IMR-90 (cell line): ENCODE data around the gene PDCD1. TPM values are rescaled to one million over a fixed set of nuclear protein-coding genes. Genes with fewer than 3 reads are reported as not detected.

Source experiments
- ATAC-seq: fragments of 200-7000 bp; cut with Tn5 transposase; 2 replicates; pipeline ENCODE4 v1.9.1; 2020; ENCODE audit warnings: low read depth, mild to moderate bottlenecking, moderate library complexity
- BruUV-seq: library from RNA; stranded (reverse); fragments of 400-500 nt; replicated peaks from 2 replicates; lab custom pipeline; 2021; lab: Mats Ljungman, UMichigan
- CTCF ChIA-PET: fragments of 300-600 bp; formaldehyde crosslinking; extraction: SDS; loops from one replicate; lab custom pipeline; 2021; ENCODE audit warnings: antibody characterized with exemption; lab: Yijun Ruan, JAX
- POLR2A ChIA-PET: fragments of 300-600 bp; sonication (Branson Sonifier 250); formaldehyde crosslinking; loops from one replicate; lab custom pipeline; 2022; ENCODE audit warnings: antibody characterized with exemption; ENCODE audit not compliant: unreplicated experiment; lab: Charles Lee
- DNase-seq: peaks from one replicate; pipeline ENCODE4 v3.0.0; 2013
- H2AFZ ChIP-seq: replicated peaks from 2 replicates; pipeline ENCODE3; 2013; ENCODE audit warnings: low read length, mild to moderate bottlenecking; ENCODE audit not compliant: poor library complexity
- H2AK5ac ChIP-seq: 2 replicates; pipeline ENCODE4 v1.6.1; 2013; ENCODE audit warnings: low read depth, low read length, inconsistent platforms
- H2AK9ac ChIP-seq: replicated peaks from 2 replicates; pipeline ENCODE3; 2013; ENCODE audit warnings: mild to moderate bottlenecking, low read depth, low read length, moderate library complexity; ENCODE audit not compliant: poor library complexity
- H2BK120ac ChIP-seq: 2 replicates; pipeline ENCODE4 v1.6.1; 2013; ENCODE audit warnings: low read depth, low read length, inconsistent platforms
- H2BK15ac ChIP-seq: 3 replicates; pipeline ENCODE4 v1.6.1; 2013; ENCODE audit warnings: low read depth, low read length, inconsistent platforms
- H2BK20ac ChIP-seq: 2 replicates; pipeline ENCODE4 v1.6.1; 2013; ENCODE audit warnings: low read depth, mild to moderate bottlenecking, inconsistent platforms, low read length, moderate library complexity
- H2BK5ac ChIP-seq: 2 replicates; pipeline ENCODE4 v1.6.1; 2013; ENCODE audit warnings: mild to moderate bottlenecking, low read depth, low read length, inconsistent platforms; ENCODE audit not compliant: poor library complexity, severe bottlenecking
- H3K14ac ChIP-seq: replicated peaks from 2 replicates; pipeline ENCODE4 v1.6.1; 2013; ENCODE audit warnings: low read depth, low read length, inconsistent platforms
- H3K18ac ChIP-seq: 2 replicates; pipeline ENCODE4 v1.6.1; 2013; ENCODE audit warnings: low read depth, low read length, control low read depth
- H3K23ac ChIP-seq: 2 replicates; pipeline ENCODE4 v1.6.1; 2013; ENCODE audit warnings: low read depth, low read length, inconsistent platforms
- H3K27ac ChIP-seq: 2 replicates; pipeline ENCODE4 v1.5.1; 2013; ENCODE audit warnings: mild to moderate bottlenecking, control low read depth, low read length; ENCODE audit not compliant: insufficient read depth
- H3K27me3 ChIP-seq: 2 replicates; pipeline ENCODE4 v1.6.1; 2013; ENCODE audit warnings: low read length; ENCODE audit not compliant: control insufficient read depth, insufficient read depth
- H3K36me3 ChIP-seq: 2 replicates; pipeline ENCODE4 v1.6.1; 2013; ENCODE audit warnings: low read length, mixed read lengths; ENCODE audit not compliant: control insufficient read depth, insufficient read depth
- H3K4ac ChIP-seq: 2 replicates; pipeline ENCODE4 v1.6.1; 2013; ENCODE audit warnings: low read depth, low read length, inconsistent platforms
- H3K4me1 ChIP-seq: 2 replicates; pipeline ENCODE4 v1.6.1; 2013; ENCODE audit warnings: low read length, mixed read lengths; ENCODE audit not compliant: control insufficient read depth, insufficient read depth
- H3K4me2 ChIP-seq: 2 replicates; pipeline ENCODE4 v1.6.1; 2013; ENCODE audit warnings: low read depth, mild to moderate bottlenecking, control low read depth, low read length, moderate library complexity
- H3K4me3 ChIP-seq: 2 replicates; pipeline ENCODE4 v1.5.1; 2013; ENCODE audit warnings: low read depth, mild to moderate bottlenecking, control low read depth, low read length, moderate library complexity; ENCODE audit not compliant: insufficient read depth
- H3K56ac ChIP-seq: 2 replicates; pipeline ENCODE4 v1.6.1; 2013; ENCODE audit warnings: low read length, inconsistent platforms; ENCODE audit not compliant: insufficient read depth; ENCODE audit errors: extremely low read depth
- H3K79me1 ChIP-seq, 2 experiments: 2 replicates each; pipeline ENCODE4 v1.6.1; 2013; ENCODE audit warnings: low read length in 2 of 2, inconsistent platforms in 1 of 2, low read depth in 1 of 2
- H3K9ac ChIP-seq: 2 replicates; pipeline ENCODE4 v1.6.1; 2013; ENCODE audit warnings: low read depth, low read length, control low read depth
- H3K9me1 ChIP-seq: 2 replicates; pipeline ENCODE4 v1.6.1; 2013; ENCODE audit warnings: low read length, inconsistent platforms; ENCODE audit not compliant: insufficient read depth
- H3K9me3 ChIP-seq: 2 replicates; pipeline ENCODE4 v1.6.1; 2013; ENCODE audit warnings: low read length; ENCODE audit not compliant: control insufficient read depth, insufficient read depth
- H4K20me1 ChIP-seq: 2 replicates; pipeline ENCODE4 v1.6.1; 2013; ENCODE audit warnings: low read length, inconsistent platforms; ENCODE audit not compliant: insufficient read depth
- H4K5ac ChIP-seq: 2 replicates; pipeline ENCODE4 v1.6.1; 2013; ENCODE audit warnings: mild to moderate bottlenecking, low read depth, low read length, control low read depth
- H4K8ac ChIP-seq, 2 experiments: 2 replicates each; pipeline ENCODE4 v1.6.1; 2013; ENCODE audit warnings: low read depth in 2 of 2, low read length in 2 of 2, control low read depth in 1 of 2, inconsistent platforms in 1 of 2
- H4K91ac ChIP-seq: 2 replicates; pipeline ENCODE4 v1.6.1; 2013; ENCODE audit warnings: low read depth, low read length, inconsistent platforms; ENCODE audit not compliant: insufficient read depth
- BHLHE40 ChIP-seq: fragments of 150-350 bp; IDR thresholded peaks from 2 replicates; pipeline ENCODE4 v1.6.1; 2016; ENCODE audit warnings: mild to moderate bottlenecking, low read depth, low read length
- CEBPB ChIP-seq: IDR thresholded peaks from 2 replicates; pipeline ENCODE4 v1.6.1; 2012; ENCODE audit warnings: low read depth, low read length, improper control_type of control experiment
- CHD1 ChIP-seq: IDR thresholded peaks from 2 replicates; pipeline ENCODE4 v1.6.1; 2012; ENCODE audit warnings: low read depth, low read length, improper control_type of control experiment
- FOS ChIP-seq: fragments of 150-350 bp; IDR thresholded peaks from 2 replicates; pipeline ENCODE4 v1.6.1; 2016; ENCODE audit warnings: low read depth, low read length
- MAFK ChIP-seq: IDR thresholded peaks from 2 replicates; pipeline ENCODE4 v1.6.1; 2012; ENCODE audit warnings: low read depth, low read length, improper control_type of control experiment
- MAZ ChIP-seq: IDR thresholded peaks from 2 replicates; pipeline ENCODE4 v1.6.1; 2012; ENCODE audit warnings: low read depth, mild to moderate bottlenecking, low read length, improper control_type of control experiment, moderate library complexity, borderline replicate concordance
- MXI1 ChIP-seq: IDR thresholded peaks from 2 replicates; pipeline ENCODE4 v1.6.1; 2012; ENCODE audit warnings: low read depth, mild to moderate bottlenecking, low read length, moderate library complexity, borderline replicate concordance
- NFE2L2 ChIP-seq: fragments of 150-350 bp; IDR thresholded peaks from 2 replicates; pipeline ENCODE4 v1.6.1; 2016; ENCODE audit warnings: low read depth, mild to moderate bottlenecking, low read length
- POLR2A ChIP-seq: IDR thresholded peaks from 2 replicates; pipeline ENCODE4 v1.6.1; 2012; ENCODE audit warnings: mild to moderate bottlenecking, low read depth, low read length
- RCOR1 ChIP-seq: IDR thresholded peaks from 2 replicates; pipeline ENCODE4 v1.6.1; 2012; ENCODE audit warnings: mild to moderate bottlenecking, low read length, improper control_type of control experiment; ENCODE audit not compliant: insufficient replicate concordance
- RFX5 ChIP-seq: IDR thresholded peaks from 2 replicates; pipeline ENCODE4 v1.8.0; 2012; ENCODE audit warnings: low read depth, mild to moderate bottlenecking, low read length, moderate library complexity
- SMC3 ChIP-seq: fragments of 150-350 bp; IDR thresholded peaks from 2 replicates; pipeline ENCODE4 v1.6.1; 2016; ENCODE audit warnings: low read depth, mild to moderate bottlenecking, antibody characterized with exemption, low read length, moderate library complexity
- WGBS, 2 experiments: methylation state at CpG; one replicate each; pipeline versions ENCODE4 v1.1.5 to v1.1.7; 2013; ENCODE audit warnings: missing lambda C conversion rate in 2 of 2; ENCODE audit not compliant: insufficient read length in 1 of 2; ENCODE audit errors: extremely low coverage in 2 of 2; 5-methylcytosine and 5-hydroxymethylcytosine counted together
- dilution Hi-C: fragments of 300-500 bp; cut with HindIII; formaldehyde crosslinking; loops from one replicate; pipeline ENCODE4 v1.14.3; 2018; ENCODE audit warnings: low sequenced_read_pairs; ENCODE audit not compliant: unreplicated experiment
- in situ Hi-C: fragments of 300-500 bp; cut with MboI; formaldehyde crosslinking; loops from 3 replicates; pipeline ENCODE4 v1.14.3; 2019; ENCODE audit warnings: low sequenced_read_pairs, inconsistent platforms, mixed read lengths
- intact Hi-C: fragments of 100-400 bp; cut with micrococcal nuclease; formaldehyde crosslinking; loops from 2 replicates; pipeline ENCODE4 v1.10.0; 2022
- polyA plus RNA-seq, 3 experiments: library from polyadenylated mRNA; depleted of rRNA; stranded (reverse); fragments of >200 nt; gene quantifications; 2 replicates each; pipeline ENCODE4 v1.2.3, GENCODE V29; 2012; ENCODE audit warnings: low replicate concordance in 1 of 3
- total RNA-seq: library from RNA; depleted of rRNA; stranded (reverse); fragments of >200 nt; gene quantifications from 2 replicates; pipeline ENCODE4 v1.2.3, GENCODE V29; 2012
- TF ChIP-seq, protein P1 (sequence below): fragments of 150-350 bp; IDR thresholded peaks from 2 replicates; pipeline ENCODE4 v1.6.1; 2016; ENCODE audit warnings: low read depth, mild to moderate bottlenecking, low read length, moderate library complexity, borderline replicate concordance
- TF ChIP-seq, protein P2 (sequence below): conservative IDR thresholded peaks from 2 replicates; pipeline ENCODE4 v1.5.1; 2012; ENCODE audit warnings: mild to moderate bottlenecking, low read depth, low read length, improper control_type of control experiment
- TF ChIP-seq, protein P3 (sequence below): fragments of 150-350 bp; IDR thresholded peaks from 2 replicates; pipeline ENCODE4 v1.6.1; 2017; ENCODE audit warnings: mild to moderate bottlenecking, antibody characterized with exemption, low read length, low read depth

Gene PDCD1
- total and polyA plus RNA-seq, 2 of the 4 experiments (the other 2 are of a cell fraction) = not detected

DNA sequence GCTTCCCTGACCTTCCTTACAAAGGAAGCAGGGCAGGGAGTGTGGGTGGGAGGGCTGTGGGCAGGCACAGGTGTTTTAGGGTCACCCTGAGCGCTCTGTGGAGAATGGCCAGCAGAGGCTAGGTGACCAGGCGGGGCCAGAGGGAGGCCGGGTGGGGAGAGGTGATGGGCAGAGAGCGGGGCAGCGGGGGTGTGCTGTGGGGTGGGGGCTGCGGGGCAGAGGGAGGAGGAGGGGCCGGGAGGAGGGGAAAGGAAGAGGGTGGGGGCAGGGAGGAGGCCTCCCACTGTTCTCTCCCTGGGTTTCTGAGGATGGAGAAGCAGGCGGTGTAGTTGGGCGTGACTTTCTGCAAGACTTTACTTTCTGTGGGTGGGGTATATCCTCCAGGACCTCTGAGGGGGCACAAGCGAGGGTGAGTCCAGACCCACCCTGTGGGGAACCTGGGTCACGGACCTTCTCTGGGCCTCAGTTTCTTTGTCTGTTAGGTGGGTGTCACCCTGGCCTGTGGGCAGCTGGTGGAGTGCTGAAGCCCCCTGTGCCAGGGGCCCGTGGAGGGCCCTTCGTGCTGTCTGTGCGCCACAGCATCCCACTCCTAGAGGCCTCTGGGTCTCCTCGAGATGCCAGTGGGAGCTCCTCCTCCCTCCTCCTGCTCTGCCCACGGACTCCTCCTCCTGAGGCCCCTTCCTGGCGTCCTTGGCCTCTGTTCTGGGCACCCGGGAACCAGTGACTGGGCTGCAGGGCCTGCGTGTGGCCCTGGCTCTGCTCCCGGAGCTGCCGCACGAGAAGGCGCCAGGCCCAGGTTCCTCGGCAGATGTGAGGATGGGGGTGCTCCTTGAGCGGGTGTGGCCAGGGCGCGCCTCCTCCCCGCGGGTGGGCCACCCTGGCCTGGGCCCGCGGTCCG lies 56.0 kb downstream of the PDCD1 start:
- Histone ChIP-seq H2AFZ (no peak overlapping the region), H3K9me1 (no peaks in the 10 kb centered on the region; the same call in 1 of the 2 replicates), H4K20me1 (no peaks in the 10 kb centered on the region), H2BK5ac (no peak overlapping the region), H3K36me3 (no peaks in the 10 kb centered on the region), H4K91ac (no peak overlapping the region), H3K4me3 (no peak overlapping the region), H3K79me1 (no peaks in the 10 kb centered on the region), H3K23ac (no peak overlapping the region), H2AK9ac (no peak overlapping the region), H3K27me3 (peaks cover 25% of the 10 kb centered on the region), H2AK5ac (no peak overlapping the region), H2BK15ac (no peak overlapping the region), H3K4ac (no peak overlapping the region), H3K27ac (no peak overlapping the region), H4K5ac (no peak overlapping the region), H3K14ac (no peak overlapping the region), H3K18ac (no peak overlapping the region), H3K9me3 (no peaks in the 10 kb centered on the region), H2BK120ac (no peak overlapping the region), H3K4me1 (peaks cover 6% of the 10 kb centered on the region; the same call in 1 of the 2 replicates), H3K9ac (no peak overlapping the region), H2BK20ac (no peak overlapping the region), H4K8ac (no peak overlapping the region), H3K4me2 (no peak overlapping the region), H3K56ac (no peak overlapping the region)
- intact Hi-C loops (no loop called here), dilution Hi-C loops (no loop called here), in situ Hi-C loops (no loop called here)
- 59% methylated on average over 9 of the region's 32 CpGs; no CpG with 5 or more reads in 1 of the 2 experiments for WGBS, 2 experiments
- DNase-seq (no peak), ATAC-seq (no peak)
- CTCF ChIA-PET = no interaction called here
- no TSS peak for BruUV-seq
- POLR2A ChIA-PET = no interaction called here
- no peak for TF ChIP-seq MAFK
- TF ChIP-seq POLR2A = no peak
- TF ChIP-seq RFX5 = no peak
- TF ChIP-seq, protein P1, sequence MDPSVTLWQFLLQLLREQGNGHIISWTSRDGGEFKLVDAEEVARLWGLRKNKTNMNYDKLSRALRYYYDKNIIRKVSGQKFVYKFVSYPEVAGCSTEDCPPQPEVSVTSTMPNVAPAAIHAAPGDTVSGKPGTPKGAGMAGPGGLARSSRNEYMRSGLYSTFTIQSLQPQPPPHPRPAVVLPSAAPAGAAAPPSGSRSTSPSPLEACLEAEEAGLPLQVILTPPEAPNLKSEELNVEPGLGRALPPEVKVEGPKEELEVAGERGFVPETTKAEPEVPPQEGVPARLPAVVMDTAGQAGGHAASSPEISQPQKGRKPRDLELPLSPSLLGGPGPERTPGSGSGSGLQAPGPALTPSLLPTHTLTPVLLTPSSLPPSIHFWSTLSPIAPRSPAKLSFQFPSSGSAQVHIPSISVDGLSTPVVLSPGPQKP = no peak
- no peak for TF ChIP-seq MXI1
- TF ChIP-seq, protein P2, sequence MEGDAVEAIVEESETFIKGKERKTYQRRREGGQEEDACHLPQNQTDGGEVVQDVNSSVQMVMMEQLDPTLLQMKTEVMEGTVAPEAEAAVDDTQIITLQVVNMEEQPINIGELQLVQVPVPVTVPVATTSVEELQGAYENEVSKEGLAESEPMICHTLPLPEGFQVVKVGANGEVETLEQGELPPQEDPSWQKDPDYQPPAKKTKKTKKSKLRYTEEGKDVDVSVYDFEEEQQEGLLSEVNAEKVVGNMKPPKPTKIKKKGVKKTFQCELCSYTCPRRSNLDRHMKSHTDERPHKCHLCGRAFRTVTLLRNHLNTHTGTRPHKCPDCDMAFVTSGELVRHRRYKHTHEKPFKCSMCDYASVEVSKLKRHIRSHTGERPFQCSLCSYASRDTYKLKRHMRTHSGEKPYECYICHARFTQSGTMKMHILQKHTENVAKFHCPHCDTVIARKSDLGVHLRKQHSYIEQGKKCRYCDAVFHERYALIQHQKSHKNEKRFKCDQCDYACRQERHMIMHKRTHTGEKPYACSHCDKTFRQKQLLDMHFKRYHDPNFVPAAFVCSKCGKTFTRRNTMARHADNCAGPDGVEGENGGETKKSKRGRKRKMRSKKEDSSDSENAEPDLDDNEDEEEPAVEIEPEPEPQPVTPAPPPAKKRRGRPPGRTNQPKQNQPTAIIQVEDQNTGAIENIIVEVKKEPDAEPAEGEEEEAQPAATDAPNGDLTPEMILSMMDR = no peak
- TF ChIP-seq RCOR1 = no peak
- no peak for TF ChIP-seq BHLHE40
- no peak for TF ChIP-seq SMC3
- TF ChIP-seq, protein P3, sequence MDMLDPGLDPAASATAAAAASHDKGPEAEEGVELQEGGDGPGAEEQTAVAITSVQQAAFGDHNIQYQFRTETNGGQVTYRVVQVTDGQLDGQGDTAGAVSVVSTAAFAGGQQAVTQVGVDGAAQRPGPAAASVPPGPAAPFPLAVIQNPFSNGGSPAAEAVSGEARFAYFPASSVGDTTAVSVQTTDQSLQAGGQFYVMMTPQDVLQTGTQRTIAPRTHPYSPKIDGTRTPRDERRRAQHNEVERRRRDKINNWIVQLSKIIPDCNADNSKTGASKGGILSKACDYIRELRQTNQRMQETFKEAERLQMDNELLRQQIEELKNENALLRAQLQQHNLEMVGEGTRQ = no peak
- TF ChIP-seq CHD1 = no peak
- no peak for TF ChIP-seq CEBPB
- TF ChIP-seq NFE2L2 = no peak
- TF ChIP-seq MAZ = no peak
- TF ChIP-seq FOS = no peak
